CD14-positive monocyte (primary cell): Measurements from ENCODE around the gene PLEKHM3. TPM values are rescaled to one million over a fixed set of nuclear protein-coding genes. Genes with fewer than 3 reads are reported as not detected.

Source experiments
- DNase-seq, 3 donors: peaks; one replicate each; pipeline ENCODE4 v3.0.0-alpha.2; 2011 to 2022
- H2AFZ ChIP-seq: 2 replicates; pipeline ENCODE4 v1.6.0; 2012; ENCODE audit warnings: mild to moderate bottlenecking, low read depth, low read length, inconsistent platforms; ENCODE audit not compliant: insufficient read depth, poor library complexity, severe bottlenecking
- H3K27ac ChIP-seq, 2 donors: 1 replicate in 1 of 2; 2 replicates in 1 of 2; pipeline ENCODE4 v1.5.1; 2012 to 2013; ENCODE audit warnings: low read length in 2 of 2, control low read depth in 1 of 2, inconsistent platforms in 1 of 2, low read depth in 1 of 2, mild to moderate bottlenecking in 1 of 2
- H3K27me3 ChIP-seq, 2 donors: one replicate each; pipeline versions ENCODE4 v1.6.0 to v1.6.1; 2011 to 2013; ENCODE audit warnings: low read length in 2 of 2; ENCODE audit not compliant: control insufficient read depth in 2 of 2, insufficient read depth in 2 of 2
- H3K36me3 ChIP-seq, 2 donors: replicated peaks in 1 of 2; 1 replicate in 1 of 2; 2 replicates in 1 of 2; pipeline versions ENCODE4 v1.5.1 to v1.6.1; 2012 to 2013; ENCODE audit warnings: low read length in 2 of 2, control low read depth in 1 of 2, inconsistent platforms in 1 of 2, mild to moderate bottlenecking in 1 of 2; ENCODE audit not compliant: insufficient read depth in 2 of 2, control insufficient read depth in 1 of 2
- H3K4me1 ChIP-seq, 2 donors: 1 replicate in 1 of 2; 2 replicates in 1 of 2; pipeline versions ENCODE4 v1.5.1 to v1.6.1; 2012 to 2013; ENCODE audit warnings: low read length in 2 of 2, control low read depth in 1 of 2, inconsistent platforms in 1 of 2, mild to moderate bottlenecking in 1 of 2, moderate library complexity in 1 of 2; ENCODE audit not compliant: insufficient read depth in 2 of 2, control insufficient read depth in 1 of 2
- H3K4me2 ChIP-seq: replicated peaks from 2 replicates; pipeline ENCODE3; 2012; ENCODE audit warnings: low read length, moderate library complexity, mild to moderate bottlenecking; ENCODE audit not compliant: poor library complexity, severe bottlenecking; ENCODE audit errors: extremely low read depth
- H3K4me3 ChIP-seq, 3 experiments: fragments of 200-600 bp in 1 of 3; sonication (generic) in 1 of 3; replicated peaks in 1 of 3; 1 replicate in 2 of 3; 2 replicates in 1 of 3; pipeline ENCODE4 v1.5.1; 2011 to 2013; ENCODE audit warnings: low read length in 3 of 3, mild to moderate bottlenecking in 3 of 3, control low read depth in 2 of 3, low read depth in 2 of 3, inconsistent platforms in 1 of 3, moderate library complexity in 1 of 3
- H3K79me2 ChIP-seq: 2 replicates; pipeline ENCODE4 v1.6.0; 2012; ENCODE audit warnings: mild to moderate bottlenecking, control low read depth, inconsistent platforms, low read length, moderate library complexity; ENCODE audit not compliant: insufficient read depth
- H3K9ac ChIP-seq: 2 replicates; pipeline ENCODE4 v1.6.0; 2017; ENCODE audit warnings: low read length, mild to moderate bottlenecking; ENCODE audit not compliant: insufficient read depth, poor library complexity, severe bottlenecking
- H3K9me3 ChIP-seq, 2 donors: replicated peaks in 1 of 2; 1 replicate in 1 of 2; 2 replicates in 1 of 2; pipeline versions ENCODE4 v1.5.1 to v1.6.1; 2012 to 2013; ENCODE audit warnings: low read length in 2 of 2, control low read depth in 1 of 2; ENCODE audit not compliant: control insufficient read depth in 1 of 2, insufficient read depth in 1 of 2
- H4K20me1 ChIP-seq: 2 replicates; pipeline ENCODE4 v1.6.0; 2012; ENCODE audit warnings: mild to moderate bottlenecking, low read length, control low read depth, moderate library complexity; ENCODE audit not compliant: insufficient read depth
- H3K27ac Mint-ChIP-seq, 7 donors: one replicate each; pipeline ENCODE4 v1.8.0; 2020; ENCODE audit warnings: mild to moderate bottlenecking in 7 of 7, mixed read lengths in 7 of 7, moderate library complexity in 6 of 7, inconsistent platforms in 2 of 7
- H3K27me3 Mint-ChIP-seq, 3 donors: one replicate each; pipeline ENCODE4 v1.8.0; 2021 to 2022; ENCODE audit warnings: low read depth in 3 of 3, mild to moderate bottlenecking in 3 of 3, mixed read lengths in 3 of 3, moderate library complexity in 3 of 3, inconsistent platforms in 1 of 3
- H3K36me3 Mint-ChIP-seq, 2 donors: one replicate each; pipeline ENCODE4 v1.8.0; 2020; ENCODE audit warnings: mixed read lengths in 2 of 2, inconsistent platforms in 1 of 2, mild to moderate bottlenecking in 1 of 2
- H3K4me1 Mint-ChIP-seq: one replicate; pipeline ENCODE4 v1.8.0; 2020; ENCODE audit warnings: mild to moderate bottlenecking, mixed read lengths
- H3K4me3 Mint-ChIP-seq, 2 donors: one replicate each; pipeline ENCODE4 v1.8.0; 2020; ENCODE audit warnings: mild to moderate bottlenecking in 2 of 2, mixed read lengths in 2 of 2, moderate library complexity in 1 of 2
- H3K9me3 Mint-ChIP-seq, 7 donors: one replicate each; pipeline ENCODE4 v1.8.0; 2020 to 2022; ENCODE audit warnings: mixed read lengths in 7 of 7, mild to moderate bottlenecking in 6 of 7, moderate library complexity in 6 of 7, inconsistent platforms in 2 of 7
- CTCF ChIP-seq: fragments of 200-600 bp; IDR thresholded peaks from one replicate; pipeline ENCODE4 v1.8.0; 2022; ENCODE audit warnings: antibody characterized with exemption, mild to moderate bottlenecking
- WGBS: methylation state at CpG from one replicate; pipeline ENCODE4 v1.1.5; 2013; ENCODE audit warnings: missing lambda C conversion rate; ENCODE audit not compliant: insufficient coverage; 5-methylcytosine and 5-hydroxymethylcytosine counted together
- intact Hi-C, 2 donors: fragments of 100-400 bp; cut with micrococcal nuclease; formaldehyde crosslinking; loops; one replicate each; pipeline versions ENCODE4 v1.15.0 to v1.15.1; 2023
- polyA plus RNA-seq, 3 donors: library from polyadenylated mRNA; depleted of rRNA in 1 of 3; unstranded in 2 of 3; stranded (reverse) in 1 of 3; fragments of 300-500 nt in 2 of 3; fragments of >200 nt in 1 of 3; fragmentation: Illumina TruSeq in 2 of 3; gene quantifications; 1 replicate in 2 of 3; 2 replicates in 1 of 3; pipeline ENCODE4 v1.2.3, GENCODE V29; 2012 to 2021

The PLEKHM3 gene
- polyA plus RNA-seq, 3 donors = 3.0 to 8.0 (median 3.0) TPM

DNA sequence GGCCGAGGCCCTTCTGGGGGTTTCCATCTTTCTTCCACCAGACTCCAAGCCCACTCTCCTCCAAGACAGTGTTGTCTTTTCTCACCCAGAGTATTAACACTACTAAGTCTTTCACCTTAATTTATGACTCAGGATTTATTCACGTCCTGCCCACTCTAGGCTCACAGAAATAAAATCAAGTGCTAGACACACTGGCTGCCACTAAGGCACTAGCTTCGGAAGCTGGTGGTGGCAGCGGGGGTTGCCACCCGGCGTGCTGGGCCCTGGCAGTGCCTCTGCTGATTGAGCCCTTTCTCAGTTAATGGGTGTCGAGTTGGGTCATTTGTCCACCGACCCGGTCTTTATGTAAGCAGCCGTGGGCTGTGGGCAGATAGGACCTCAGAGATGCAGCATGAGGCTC, 162.0 kb downstream of the PLEKHM3 start:
- no peak overlapping the region for H3K9ac ChIP-seq
- TF ChIP-seq CTCF = no peak
- H3K27me3 Mint-ChIP-seq = no peaks in the 10 kb centered on the region
- no peak for DNase-seq
- intact Hi-C loops = no loop called here
- no peaks in the 10 kb centered on the region for H3K4me1 ChIP-seq
- 96% methylated on average over 8 of the region's 10 CpGs for WGBS
- no peaks in the 10 kb centered on the region for H3K79me2 ChIP-seq
- H3K36me3 Mint-ChIP-seq = peaks cover 27 to 36% of the 10 kb centered on the region in 2 donors
- H4K20me1 ChIP-seq = no peaks in the 10 kb centered on the region
- H3K4me3 Mint-ChIP-seq = no peak overlapping the region
- H3K4me1 Mint-ChIP-seq = peaks cover 2% of the 10 kb centered on the region
- no peak overlapping the region for H3K27ac Mint-ChIP-seq
- no peak overlapping the region for H3K27ac ChIP-seq
- no peak overlapping the region for H3K4me2 ChIP-seq
- no peaks in the 10 kb centered on the region for H3K9me3 Mint-ChIP-seq
- no peak overlapping the region for H3K4me3 ChIP-seq
- H2AFZ ChIP-seq = no peak overlapping the region
- no peaks in the 10 kb centered on the region for H3K9me3 ChIP-seq
- no peaks in the 10 kb centered on the region for H3K27me3 ChIP-seq
- peaks cover 6 to 20% of the 10 kb centered on the region in 2 donors for H3K36me3 ChIP-seq

DNA sequence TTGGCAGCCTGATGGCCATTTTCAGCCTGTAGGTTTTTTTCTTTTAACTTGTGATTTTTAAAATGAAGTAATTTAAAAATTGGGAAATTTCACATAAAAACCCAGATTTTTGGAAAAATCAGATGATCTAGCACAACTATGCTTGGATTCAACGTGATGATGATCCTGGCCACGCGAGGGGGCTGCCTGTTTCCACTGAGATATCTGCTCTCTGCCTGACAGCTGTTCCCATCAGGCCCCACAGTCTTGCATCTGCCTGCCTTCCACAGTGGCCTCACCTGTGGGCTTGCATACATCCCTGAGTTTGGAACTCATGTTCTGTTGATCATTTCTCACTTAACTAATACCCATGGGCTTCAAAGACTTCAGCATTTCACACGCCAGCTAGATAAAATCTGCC, 163.5 kb downstream of the PLEKHM3 start:
- H3K27me3 ChIP-seq = no peaks in the 10 kb centered on the region
- Mint-ChIP-seq H3K36me3 (peaks cover 25 to 39% of the 10 kb centered on the region in 2 donors), H3K27me3 (no peaks in the 10 kb centered on the region), H3K27ac (no peak overlapping the region), H3K4me3 (no peak overlapping the region), H3K9me3 (no peaks in the 10 kb centered on the region), H3K4me1 (peaks cover 2% of the 10 kb centered on the region)
- TF ChIP-seq CTCF = no peak
- H4K20me1 ChIP-seq = no peaks in the 10 kb centered on the region
- no peak overlapping the region for H3K27ac ChIP-seq
- DNase-seq = no peak
- no peak overlapping the region for H2AFZ ChIP-seq
- no peaks in the 10 kb centered on the region for H3K4me1 ChIP-seq
- H3K79me2 ChIP-seq = no peaks in the 10 kb centered on the region
- intact Hi-C loops = no loop called here
- no peaks in the 10 kb centered on the region for H3K9me3 ChIP-seq
- 100% methylated on average over 3 of the region's 4 CpGs for WGBS
- H3K36me3 ChIP-seq = peaks cover 6 to 20% of the 10 kb centered on the region in 2 donors
- H3K9ac ChIP-seq = no peak overlapping the region
- no peak overlapping the region for H3K4me2 ChIP-seq
- no peak overlapping the region for H3K4me3 ChIP-seq
